ENCODE results near the gene ARSD. TPM values are rescaled to one million over a fixed set of nuclear protein-coding genes. Genes with fewer than 3 reads are reported as not detected.

The ARSD gene
- total and polyA plus RNA-seq, 2 of the 13 experiments (the other 11 are each of a cell fraction or from before 2014, with no cell fraction given): 4.8 to 6.8 TPM

DNA sequence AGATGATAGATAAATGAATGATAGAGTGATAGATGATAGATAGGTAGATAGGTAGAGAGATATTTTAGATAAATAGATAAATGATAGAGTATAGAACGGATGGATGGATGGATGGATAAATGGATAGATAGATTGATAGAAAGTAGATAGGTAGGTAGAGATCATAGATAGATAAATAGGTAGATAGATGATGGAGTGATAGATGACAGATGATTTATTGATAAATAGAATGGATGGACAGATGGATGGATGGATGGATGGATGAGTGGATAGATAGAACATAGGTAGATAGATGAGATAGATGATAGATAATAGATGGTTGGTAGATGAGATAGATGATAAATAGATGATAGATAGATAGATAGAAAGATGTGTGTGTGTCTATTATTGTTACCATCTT, 49.5 kb downstream of the ARSD start:
- no TSS peak for BruUV-seq (replicated peaks)
- in situ Hi-C loops (cut with HindIII; ENCODE audit: extremely low pct_ligation_motif_present, low pct_unique_long_range_greater_than_20kb): no loop called here

More for the DNA sequence above, 49.5 kb downstream of the ARSD start:
- no peak overlapping the region for H3K4me3 ChIP-seq (replicated peaks in 1 of 3; ENCODE audit: insufficient read depth in 1 of 3, low read depth in 2 of 3, low read length in 3 of 3)
- intact Hi-C loops (cut with micrococcal nuclease; ENCODE audit: unreplicated experiment): loop anchor here (5.0 kb wide), 1 partner anchor 758 kb away; no protein-coding TSS in a partner anchor
- H3K4me1 ChIP-seq (ENCODE audit: insufficient read depth, low read length): no peaks in the 10 kb centered on the region
- no peaks in the 10 kb centered on the region for H3K9me3 ChIP-seq (ENCODE audit: low read length)
- no peaks in the 10 kb centered on the region for H3K79me2 ChIP-seq (ENCODE audit: insufficient read depth, low read length)
- 91% methylated on average over 1 of the region's 1 CpG for WGBS (ENCODE audit: low lambda C conversion rate)
- ATAC-seq: no peak
- DNase-seq (ENCODE audit: low spot score): no peak
- no peak overlapping the region for H3K9ac ChIP-seq (ENCODE audit: insufficient read depth, low read depth, low read length)
- H3K27ac ChIP-seq (ENCODE audit: extremely low read length, insufficient read depth, low read length): no peak overlapping the region
- FAIRE-seq: no peak
- ChIA-PET POLR2A (no interaction called here), CTCF (ENCODE audit: low intra/inter-chr PET ratio, low total read pairs) (no interaction called here)
- no peak overlapping the region for H2AFZ ChIP-seq (ENCODE audit: low read length)
- H3K4me2 ChIP-seq (ENCODE audit: low read depth, low read length): no peak overlapping the region
- H3K27me3 ChIP-seq (ENCODE audit: control insufficient read depth in 1 of 2, insufficient read depth in 2 of 2, low read length in 2 of 2): no peaks in the 10 kb centered on the region
- no peaks in the 10 kb centered on the region for H4K20me1 ChIP-seq (ENCODE audit: insufficient read depth, low read length)
- H3K36me3 ChIP-seq (replicated peaks in 1 of 2; ENCODE audit: control insufficient read depth in 1 of 2, insufficient read depth in 2 of 2, low read length in 2 of 2): 0 out of 5 replicates have a peak, but pooled peaks cover 0 to 1% of the 10 kb centered on the region in 2 experiments
- TF ChIP-seq ISX (CRISPR knock-in tag; conservative IDR thresholded peaks at IDR 0.05) (no peak), YEATS2 (CRISPR knock-in tag; IDR thresholded peaks at IDR 0.05; ENCODE audit: borderline replicate concordance) (no peak), EZH2 (conservative IDR thresholded peaks at IDR 0.05; ENCODE audit: low read depth, low read length) (no peak), NR2F1 (CRISPR knock-in tag; IDR thresholded peaks at IDR 0.05) (no peak), MZF1 (CRISPR knock-in tag; IDR thresholded peaks at IDR 0.05; ENCODE audit: borderline replicate concordance) (no peak), ZNF329 (CRISPR knock-in tag; IDR thresholded peaks at IDR 0.05; ENCODE audit: low read depth) (no peak), MAFK (conservative IDR thresholded peaks at IDR 0.05 in 1 of 2, IDR thresholded peaks at IDR 0.05 in 1 of 2; ENCODE audit: low read length in 2 of 2) (no peak)
- TF ChIP-seq, protein P1, sequence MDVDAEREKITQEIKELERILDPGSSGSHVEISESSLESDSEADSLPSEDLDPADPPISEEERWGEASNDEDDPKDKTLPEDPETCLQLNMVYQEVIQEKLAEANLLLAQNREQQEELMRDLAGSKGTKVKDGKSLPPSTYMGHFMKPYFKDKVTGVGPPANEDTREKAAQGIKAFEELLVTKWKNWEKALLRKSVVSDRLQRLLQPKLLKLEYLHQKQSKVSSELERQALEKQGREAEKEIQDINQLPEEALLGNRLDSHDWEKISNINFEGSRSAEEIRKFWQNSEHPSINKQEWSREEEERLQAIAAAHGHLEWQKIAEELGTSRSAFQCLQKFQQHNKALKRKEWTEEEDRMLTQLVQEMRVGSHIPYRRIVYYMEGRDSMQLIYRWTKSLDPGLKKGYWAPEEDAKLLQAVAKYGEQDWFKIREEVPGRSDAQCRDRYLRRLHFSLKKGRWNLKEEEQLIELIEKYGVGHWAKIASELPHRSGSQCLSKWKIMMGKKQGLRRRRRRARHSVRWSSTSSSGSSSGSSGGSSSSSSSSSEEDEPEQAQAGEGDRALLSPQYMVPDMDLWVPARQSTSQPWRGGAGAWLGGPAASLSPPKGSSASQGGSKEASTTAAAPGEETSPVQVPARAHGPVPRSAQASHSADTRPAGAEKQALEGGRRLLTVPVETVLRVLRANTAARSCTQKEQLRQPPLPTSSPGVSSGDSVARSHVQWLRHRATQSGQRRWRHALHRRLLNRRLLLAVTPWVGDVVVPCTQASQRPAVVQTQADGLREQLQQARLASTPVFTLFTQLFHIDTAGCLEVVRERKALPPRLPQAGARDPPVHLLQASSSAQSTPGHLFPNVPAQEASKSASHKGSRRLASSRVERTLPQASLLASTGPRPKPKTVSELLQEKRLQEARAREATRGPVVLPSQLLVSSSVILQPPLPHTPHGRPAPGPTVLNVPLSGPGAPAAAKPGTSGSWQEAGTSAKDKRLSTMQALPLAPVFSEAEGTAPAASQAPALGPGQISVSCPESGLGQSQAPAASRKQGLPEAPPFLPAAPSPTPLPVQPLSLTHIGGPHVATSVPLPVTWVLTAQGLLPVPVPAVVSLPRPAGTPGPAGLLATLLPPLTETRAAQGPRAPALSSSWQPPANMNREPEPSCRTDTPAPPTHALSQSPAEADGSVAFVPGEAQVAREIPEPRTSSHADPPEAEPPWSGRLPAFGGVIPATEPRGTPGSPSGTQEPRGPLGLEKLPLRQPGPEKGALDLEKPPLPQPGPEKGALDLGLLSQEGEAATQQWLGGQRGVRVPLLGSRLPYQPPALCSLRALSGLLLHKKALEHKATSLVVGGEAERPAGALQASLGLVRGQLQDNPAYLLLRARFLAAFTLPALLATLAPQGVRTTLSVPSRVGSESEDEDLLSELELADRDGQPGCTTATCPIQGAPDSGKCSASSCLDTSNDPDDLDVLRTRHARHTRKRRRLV (CRISPR knock-in tag; IDR thresholded peaks at IDR 0.05): no peak
- TF ChIP-seq, protein P2, sequence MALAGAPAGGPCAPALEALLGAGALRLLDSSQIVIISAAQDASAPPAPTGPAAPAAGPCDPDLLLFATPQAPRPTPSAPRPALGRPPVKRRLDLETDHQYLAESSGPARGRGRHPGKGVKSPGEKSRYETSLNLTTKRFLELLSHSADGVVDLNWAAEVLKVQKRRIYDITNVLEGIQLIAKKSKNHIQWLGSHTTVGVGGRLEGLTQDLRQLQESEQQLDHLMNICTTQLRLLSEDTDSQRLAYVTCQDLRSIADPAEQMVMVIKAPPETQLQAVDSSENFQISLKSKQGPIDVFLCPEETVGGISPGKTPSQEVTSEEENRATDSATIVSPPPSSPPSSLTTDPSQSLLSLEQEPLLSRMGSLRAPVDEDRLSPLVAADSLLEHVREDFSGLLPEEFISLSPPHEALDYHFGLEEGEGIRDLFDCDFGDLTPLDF (CRISPR knock-in tag; IDR thresholded peaks at IDR 0.05): no peak
- TF ChIP-seq, protein P3, sequence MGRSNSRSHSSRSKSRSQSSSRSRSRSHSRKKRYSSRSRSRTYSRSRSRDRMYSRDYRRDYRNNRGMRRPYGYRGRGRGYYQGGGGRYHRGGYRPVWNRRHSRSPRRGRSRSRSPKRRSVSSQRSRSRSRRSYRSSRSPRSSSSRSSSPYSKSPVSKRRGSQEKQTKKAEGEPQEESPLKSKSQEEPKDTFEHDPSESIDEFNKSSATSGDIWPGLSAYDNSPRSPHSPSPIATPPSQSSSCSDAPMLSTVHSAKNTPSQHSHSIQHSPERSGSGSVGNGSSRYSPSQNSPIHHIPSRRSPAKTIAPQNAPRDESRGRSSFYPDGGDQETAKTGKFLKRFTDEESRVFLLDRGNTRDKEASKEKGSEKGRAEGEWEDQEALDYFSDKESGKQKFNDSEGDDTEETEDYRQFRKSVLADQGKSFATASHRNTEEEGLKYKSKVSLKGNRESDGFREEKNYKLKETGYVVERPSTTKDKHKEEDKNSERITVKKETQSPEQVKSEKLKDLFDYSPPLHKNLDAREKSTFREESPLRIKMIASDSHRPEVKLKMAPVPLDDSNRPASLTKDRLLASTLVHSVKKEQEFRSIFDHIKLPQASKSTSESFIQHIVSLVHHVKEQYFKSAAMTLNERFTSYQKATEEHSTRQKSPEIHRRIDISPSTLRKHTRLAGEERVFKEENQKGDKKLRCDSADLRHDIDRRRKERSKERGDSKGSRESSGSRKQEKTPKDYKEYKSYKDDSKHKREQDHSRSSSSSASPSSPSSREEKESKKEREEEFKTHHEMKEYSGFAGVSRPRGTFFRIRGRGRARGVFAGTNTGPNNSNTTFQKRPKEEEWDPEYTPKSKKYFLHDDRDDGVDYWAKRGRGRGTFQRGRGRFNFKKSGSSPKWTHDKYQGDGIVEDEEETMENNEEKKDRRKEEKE (IDR thresholded peaks at IDR 0.05): no peak
